ENCODE measurements around the gene MMP25. TPM values are rescaled to one million over a fixed set of nuclear protein-coding genes. Genes with fewer than 3 reads are reported as not detected.
A peak's percentile ranks its signal among the peaks of the same experiment; 100 is the strongest.

MMP25 gene
- polyA plus RNA-seq, 1 donor (not counting 4 experiments of a cell fraction or from before 2014, with no cell fraction given): 0.09 TPM

- peak in 2 of 3 experiments; percentile 41 to 69 for TF ChIP-seq CTCF (optimal IDR thresholded peaks at IDR 0.05 in 1 of 3, IDR thresholded peaks at IDR 0.05 in 1 of 3, conservative IDR thresholded peaks at IDR 0.05 in 1 of 3; ENCODE audit: extremely low read depth in 1 of 3, insufficient read depth in 2 of 3, low read length in 3 of 3)
- no peak for TF ChIP-seq EZH2 (IDR thresholded peaks at IDR 0.05; ENCODE audit: low read length)
- FAIRE-seq (no peak), DNase-seq (ENCODE audit: low read depth, low spot score) (no peak)
- Histone ChIP-seq H3K4me1 (ENCODE audit: control insufficient read depth, extremely low read depth, insufficient read depth, low read length) (peaks cover 8% of the 10 kb centered on the region), H4K20me1 (ENCODE audit: control insufficient read depth, extremely low read depth, insufficient read depth, low read length) (no peaks in the 10 kb centered on the region), H3K4me2 (ENCODE audit: control insufficient read depth, extremely low read depth, insufficient read depth, low read depth, low read length) (peak overlapping the region; percentile 82), H3K9ac (ENCODE audit: control insufficient read depth, extremely low read depth, insufficient read depth, low read length) (peak overlapping the region; percentile 80), H3K9me1 (ENCODE audit: control insufficient read depth, extremely low read depth, insufficient read depth, low read length) (no peaks in the 10 kb centered on the region), H3K36me3 (ENCODE audit: control insufficient read depth in 2 of 2, extremely low read depth in 1 of 2, insufficient read depth in 2 of 2, low read length in 2 of 2) (peaks cover 0 to 6% of the 10 kb centered on the region in 2 experiments), H3K27me3 (ENCODE audit: control insufficient read depth, extremely low read depth, insufficient read depth, low read length) (no peaks in the 10 kb centered on the region), H3K79me2 (ENCODE audit: control insufficient read depth, insufficient read depth, low read length) (no peaks in the 10 kb centered on the region), H3K27ac (ENCODE audit: control insufficient read depth, insufficient read depth, low read length) (no peak overlapping the region), H3K9me3 (ENCODE audit: control insufficient read depth, low read depth, low read length) (no peaks in the 10 kb centered on the region), H2AFZ (ENCODE audit: control insufficient read depth, low read length) (peak overlapping the region; percentile 77), H3K4me3 (ENCODE audit: control insufficient read depth in 2 of 3, extremely low read depth in 1 of 3, insufficient read depth in 2 of 3, low read depth in 1 of 3, low read length in 3 of 3) (peak overlapping the region; percentile 72 to 97 (median 81))
- dilution Hi-C loops (cut with MboI; ENCODE audit: extremely low pct_ligation_motif_present, low sequenced_read_pairs): no loop called here
Observed at GRCh38 chr16:3058139-3059030, 12.0 kb downstream of the MMP25 start.

GRCh38 chr16:3059041-3059722, 12.8 kb downstream of the MMP25 start:
- H4K20me1 ChIP-seq (ENCODE audit: control insufficient read depth, extremely low read depth, insufficient read depth, low read length): no peaks in the 10 kb centered on the region
- peaks cover 8% of the 10 kb centered on the region for H3K4me1 ChIP-seq (ENCODE audit: control insufficient read depth, extremely low read depth, insufficient read depth, low read length)
- TF ChIP-seq EZH2 (IDR thresholded peaks at IDR 0.05; ENCODE audit: low read length): no peak
- peak; percentile 44 to 87 (median 69) for TF ChIP-seq CTCF (optimal IDR thresholded peaks at IDR 0.05 in 1 of 3, IDR thresholded peaks at IDR 0.05 in 1 of 3, conservative IDR thresholded peaks at IDR 0.05 in 1 of 3; ENCODE audit: extremely low read depth in 1 of 3, insufficient read depth in 2 of 3, low read length in 3 of 3)
- DNase-seq (ENCODE audit: low read depth, low spot score) (no peak), FAIRE-seq (no peak)
- no peaks in the 10 kb centered on the region for H3K9me3 ChIP-seq (ENCODE audit: control insufficient read depth, low read depth, low read length)
- H3K36me3 ChIP-seq (ENCODE audit: control insufficient read depth in 2 of 2, extremely low read depth in 1 of 2, insufficient read depth in 2 of 2, low read length in 2 of 2): peaks cover 0 to 1% of the 10 kb centered on the region in 2 experiments
- peak overlapping the region; percentile 80 for H3K9ac ChIP-seq (ENCODE audit: control insufficient read depth, extremely low read depth, insufficient read depth, low read length)
- H3K27me3 ChIP-seq (ENCODE audit: control insufficient read depth, extremely low read depth, insufficient read depth, low read length): no peaks in the 10 kb centered on the region
- H3K27ac ChIP-seq (ENCODE audit: control insufficient read depth, insufficient read depth, low read length): peak overlapping the region; percentile 47
- peak overlapping the region; percentile 86 for H2AFZ ChIP-seq (ENCODE audit: control insufficient read depth, low read length)
- H3K79me2 ChIP-seq (ENCODE audit: control insufficient read depth, insufficient read depth, low read length): no peaks in the 10 kb centered on the region
- no peaks in the 10 kb centered on the region for H3K9me1 ChIP-seq (ENCODE audit: control insufficient read depth, extremely low read depth, insufficient read depth, low read length)
- dilution Hi-C loops (cut with MboI; ENCODE audit: extremely low pct_ligation_motif_present, low sequenced_read_pairs): no loop called here
- H3K4me3 ChIP-seq (ENCODE audit: control insufficient read depth in 2 of 3, extremely low read depth in 1 of 3, insufficient read depth in 2 of 3, low read depth in 1 of 3, low read length in 3 of 3): peak overlapping the region; percentile 72 to 97 (median 81)
- H3K4me2 ChIP-seq (ENCODE audit: control insufficient read depth, extremely low read depth, insufficient read depth, low read depth, low read length): peak overlapping the region; percentile 82

Measured in keratinocyte (primary cell).